ENCODE measurements around the gene RANBP1. TPM values are rescaled to one million over a fixed set of nuclear protein-coding genes. Genes with fewer than 3 reads are reported as not detected.

Gene RANBP1
- total and polyA plus RNA-seq, 9 of the 15 experiments (the other 6 are each of a cell fraction or from before 2014, with no cell fraction given) = 162 to 2,891 (median 1,289) TPM

DNA sequence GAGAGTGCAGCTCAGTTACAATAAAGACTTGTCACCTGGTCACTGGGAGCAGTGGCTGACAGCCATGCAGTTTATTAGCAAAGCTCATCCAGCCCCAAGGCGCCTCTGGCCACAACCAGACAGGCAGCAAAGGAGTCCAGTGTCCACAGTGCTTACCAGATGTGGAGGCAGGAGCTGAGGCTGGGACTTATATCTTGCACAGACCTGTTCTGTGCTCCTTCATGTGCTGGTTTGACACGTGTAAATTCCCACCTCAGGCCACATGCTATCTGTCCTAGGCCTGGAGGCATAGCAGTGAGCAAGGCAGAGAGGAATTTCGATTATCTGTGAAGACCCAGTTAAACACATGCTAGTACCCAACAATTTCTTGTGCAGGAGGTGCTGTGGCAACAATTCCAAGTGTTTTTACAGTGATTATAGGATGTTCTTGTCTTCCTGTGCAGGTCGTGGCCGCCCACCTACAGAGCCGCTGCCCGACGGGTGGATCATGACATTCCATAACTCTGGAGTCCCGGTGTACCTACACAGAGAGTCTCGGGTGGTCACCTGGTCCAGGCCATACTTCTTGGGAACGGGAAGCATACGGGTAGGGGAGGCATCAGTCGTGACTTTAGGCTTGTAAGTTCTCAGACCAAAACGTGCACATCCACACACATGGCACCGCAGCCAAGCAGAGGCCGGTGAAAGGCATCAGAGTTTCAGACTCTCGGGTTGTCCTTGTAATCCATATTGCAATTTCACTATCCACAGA lies 26.5 kb upstream of the RANBP1 start (continued):
- TF ChIP-seq, protein P1, sequence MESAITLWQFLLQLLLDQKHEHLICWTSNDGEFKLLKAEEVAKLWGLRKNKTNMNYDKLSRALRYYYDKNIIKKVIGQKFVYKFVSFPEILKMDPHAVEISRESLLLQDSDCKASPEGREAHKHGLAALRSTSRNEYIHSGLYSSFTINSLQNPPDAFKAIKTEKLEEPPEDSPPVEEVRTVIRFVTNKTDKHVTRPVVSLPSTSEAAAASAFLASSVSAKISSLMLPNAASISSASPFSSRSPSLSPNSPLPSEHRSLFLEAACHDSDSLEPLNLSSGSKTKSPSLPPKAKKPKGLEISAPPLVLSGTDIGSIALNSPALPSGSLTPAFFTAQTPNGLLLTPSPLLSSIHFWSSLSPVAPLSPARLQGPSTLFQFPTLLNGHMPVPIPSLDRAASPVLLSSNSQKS (CRISPR knock-in tag; IDR thresholded peaks at IDR 0.05) = no peak
- peak; percentile 5 for TF ChIP-seq SP2 (IDR thresholded peaks at IDR 0.05; ENCODE audit: extremely low read depth, low read depth, low read length, poor library complexity, severe bottlenecking)
- no peak for TF ChIP-seq ERF (CRISPR knock-in tag; IDR thresholded peaks at IDR 0.05)
- TF ChIP-seq E2F1 (CRISPR knock-in tag; IDR thresholded peaks at IDR 0.05) = 0 out of 2 replicates have a peak, but pooled peaks have one; percentile 14
- 0 out of 2 replicates have a peak, but pooled peaks have one; percentile 7 for TF ChIP-seq KDM2B (CRISPR knock-in tag; IDR thresholded peaks at IDR 0.05)
- 0 out of 2 replicates have a peak, but pooled peaks have one; percentile 65 for TF ChIP-seq ZNF140 (CRISPR knock-in tag; IDR thresholded peaks at IDR 0.05)
- peak in 1 of 3 experiments; percentile 14; a peak in 1 of 6 replicates for TF ChIP-seq ZBTB11 (CRISPR knock-in tag; IDR thresholded peaks at IDR 0.05)
- peak; percentile 87 for TF ChIP-seq WHSC1 (IDR thresholded peaks at IDR 0.05; ENCODE audit: low read length)
- TF ChIP-seq, protein P2, sequence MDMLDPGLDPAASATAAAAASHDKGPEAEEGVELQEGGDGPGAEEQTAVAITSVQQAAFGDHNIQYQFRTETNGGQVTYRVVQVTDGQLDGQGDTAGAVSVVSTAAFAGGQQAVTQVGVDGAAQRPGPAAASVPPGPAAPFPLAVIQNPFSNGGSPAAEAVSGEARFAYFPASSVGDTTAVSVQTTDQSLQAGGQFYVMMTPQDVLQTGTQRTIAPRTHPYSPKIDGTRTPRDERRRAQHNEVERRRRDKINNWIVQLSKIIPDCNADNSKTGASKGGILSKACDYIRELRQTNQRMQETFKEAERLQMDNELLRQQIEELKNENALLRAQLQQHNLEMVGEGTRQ (CRISPR knock-in tag; IDR thresholded peaks at IDR 0.05) = no peak
- TF ChIP-seq ZNF561 (CRISPR knock-in tag; conservative IDR thresholded peaks at IDR 0.05) = no peak
- TF ChIP-seq IFI16 (CRISPR knock-in tag; IDR thresholded peaks at IDR 0.05) = no peak
- TF ChIP-seq, protein P3, sequence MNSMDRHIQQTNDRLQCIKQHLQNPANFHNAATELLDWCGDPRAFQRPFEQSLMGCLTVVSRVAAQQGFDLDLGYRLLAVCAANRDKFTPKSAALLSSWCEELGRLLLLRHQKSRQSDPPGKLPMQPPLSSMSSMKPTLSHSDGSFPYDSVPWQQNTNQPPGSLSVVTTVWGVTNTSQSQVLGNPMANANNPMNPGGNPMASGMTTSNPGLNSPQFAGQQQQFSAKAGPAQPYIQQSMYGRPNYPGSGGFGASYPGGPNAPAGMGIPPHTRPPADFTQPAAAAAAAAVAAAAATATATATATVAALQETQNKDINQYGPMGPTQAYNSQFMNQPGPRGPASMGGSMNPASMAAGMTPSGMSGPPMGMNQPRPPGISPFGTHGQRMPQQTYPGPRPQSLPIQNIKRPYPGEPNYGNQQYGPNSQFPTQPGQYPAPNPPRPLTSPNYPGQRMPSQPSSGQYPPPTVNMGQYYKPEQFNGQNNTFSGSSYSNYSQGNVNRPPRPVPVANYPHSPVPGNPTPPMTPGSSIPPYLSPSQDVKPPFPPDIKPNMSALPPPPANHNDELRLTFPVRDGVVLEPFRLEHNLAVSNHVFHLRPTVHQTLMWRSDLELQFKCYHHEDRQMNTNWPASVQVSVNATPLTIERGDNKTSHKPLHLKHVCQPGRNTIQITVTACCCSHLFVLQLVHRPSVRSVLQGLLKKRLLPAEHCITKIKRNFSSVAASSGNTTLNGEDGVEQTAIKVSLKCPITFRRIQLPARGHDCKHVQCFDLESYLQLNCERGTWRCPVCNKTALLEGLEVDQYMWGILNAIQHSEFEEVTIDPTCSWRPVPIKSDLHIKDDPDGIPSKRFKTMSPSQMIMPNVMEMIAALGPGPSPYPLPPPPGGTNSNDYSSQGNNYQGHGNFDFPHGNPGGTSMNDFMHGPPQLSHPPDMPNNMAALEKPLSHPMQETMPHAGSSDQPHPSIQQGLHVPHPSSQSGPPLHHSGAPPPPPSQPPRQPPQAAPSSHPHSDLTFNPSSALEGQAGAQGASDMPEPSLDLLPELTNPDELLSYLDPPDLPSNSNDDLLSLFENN (IDR thresholded peaks at IDR 0.05; ENCODE audit: low read depth in 2 of 2, low read length in 2 of 2) = 0 out of 4 replicates have a peak, but pooled peaks of 1 of the 2 experiments have one; percentile 10
- TF ChIP-seq, protein P4, sequence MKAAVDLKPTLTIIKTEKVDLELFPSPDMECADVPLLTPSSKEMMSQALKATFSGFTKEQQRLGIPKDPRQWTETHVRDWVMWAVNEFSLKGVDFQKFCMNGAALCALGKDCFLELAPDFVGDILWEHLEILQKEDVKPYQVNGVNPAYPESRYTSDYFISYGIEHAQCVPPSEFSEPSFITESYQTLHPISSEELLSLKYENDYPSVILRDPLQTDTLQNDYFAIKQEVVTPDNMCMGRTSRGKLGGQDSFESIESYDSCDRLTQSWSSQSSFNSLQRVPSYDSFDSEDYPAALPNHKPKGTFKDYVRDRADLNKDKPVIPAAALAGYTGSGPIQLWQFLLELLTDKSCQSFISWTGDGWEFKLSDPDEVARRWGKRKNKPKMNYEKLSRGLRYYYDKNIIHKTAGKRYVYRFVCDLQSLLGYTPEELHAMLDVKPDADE (conservative IDR thresholded peaks at IDR 0.05; ENCODE audit: control insufficient read depth, low read depth, low read length) = no peak
- no peak for TF ChIP-seq MAFK (IDR thresholded peaks at IDR 0.05; ENCODE audit: low read length)

Measured in K562 (cell line).